GM18873 (cell line): ENCODE data around the gene LRRFIP1.
"Not testable (repeated sequence)": the region's sequence is repeated elsewhere in the genome, so short reads cannot be mapped to it uniquely, and the experiment has no call there.

Experiments used
- ATAC-seq: cut with Tn5 transposase; IDR thresholded peaks from one replicate; pipeline ENCODE4 v1.9.1; 2021; ENCODE audit warnings: mild to moderate bottlenecking, moderate library complexity, moderate number of reproducible peaks; ENCODE audit not compliant: unreplicated experiment, low FRiP score

The LRRFIP1 gene

DNA sequence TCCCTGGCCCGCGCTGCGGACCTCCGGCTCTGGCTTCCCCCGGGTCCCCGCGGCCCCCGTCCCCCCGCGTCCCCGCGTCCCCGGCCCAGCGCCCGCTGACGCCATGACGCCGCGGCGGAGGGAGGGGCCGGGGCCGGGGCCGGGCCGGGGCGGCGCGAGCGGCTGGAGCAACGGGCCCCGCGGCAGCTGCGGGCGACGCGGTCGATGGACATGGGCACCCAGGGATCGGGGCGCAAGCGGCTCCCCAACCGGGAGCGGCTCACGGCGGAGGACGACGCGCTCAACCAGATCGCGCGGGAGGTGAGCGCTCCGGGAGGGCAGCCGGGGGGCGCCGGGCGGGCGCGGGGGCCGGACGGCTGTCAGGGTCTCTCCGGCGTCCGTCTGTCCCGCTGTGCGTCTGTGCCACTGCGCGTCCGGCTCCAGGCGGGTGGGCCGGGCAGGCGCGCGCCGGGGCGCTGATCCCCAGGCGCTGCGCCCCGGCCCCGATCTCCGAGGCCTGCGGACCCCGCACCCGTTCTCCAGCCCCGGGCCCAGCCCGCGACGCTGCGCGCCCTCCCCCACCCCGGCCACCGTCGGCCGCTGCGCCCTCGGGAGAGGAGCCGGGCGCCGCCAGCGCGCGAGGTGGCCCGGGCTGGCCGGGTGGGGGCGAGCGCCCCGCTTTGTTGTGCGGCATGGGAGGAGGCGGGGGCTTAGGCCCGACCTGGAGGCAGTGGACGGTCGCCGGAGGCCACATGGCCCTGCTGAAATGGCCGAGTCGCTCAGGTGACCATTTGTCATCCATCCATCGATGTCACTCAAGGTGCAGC lies at the start of gene LRRFIP1:
Gene LRRFIP1 (plus strand): TSS at position 147 of the 806 bp plus-strand sequence. CDS start 58 bp downstream, at position 205.
- ATAC-seq: no peak

DNA sequence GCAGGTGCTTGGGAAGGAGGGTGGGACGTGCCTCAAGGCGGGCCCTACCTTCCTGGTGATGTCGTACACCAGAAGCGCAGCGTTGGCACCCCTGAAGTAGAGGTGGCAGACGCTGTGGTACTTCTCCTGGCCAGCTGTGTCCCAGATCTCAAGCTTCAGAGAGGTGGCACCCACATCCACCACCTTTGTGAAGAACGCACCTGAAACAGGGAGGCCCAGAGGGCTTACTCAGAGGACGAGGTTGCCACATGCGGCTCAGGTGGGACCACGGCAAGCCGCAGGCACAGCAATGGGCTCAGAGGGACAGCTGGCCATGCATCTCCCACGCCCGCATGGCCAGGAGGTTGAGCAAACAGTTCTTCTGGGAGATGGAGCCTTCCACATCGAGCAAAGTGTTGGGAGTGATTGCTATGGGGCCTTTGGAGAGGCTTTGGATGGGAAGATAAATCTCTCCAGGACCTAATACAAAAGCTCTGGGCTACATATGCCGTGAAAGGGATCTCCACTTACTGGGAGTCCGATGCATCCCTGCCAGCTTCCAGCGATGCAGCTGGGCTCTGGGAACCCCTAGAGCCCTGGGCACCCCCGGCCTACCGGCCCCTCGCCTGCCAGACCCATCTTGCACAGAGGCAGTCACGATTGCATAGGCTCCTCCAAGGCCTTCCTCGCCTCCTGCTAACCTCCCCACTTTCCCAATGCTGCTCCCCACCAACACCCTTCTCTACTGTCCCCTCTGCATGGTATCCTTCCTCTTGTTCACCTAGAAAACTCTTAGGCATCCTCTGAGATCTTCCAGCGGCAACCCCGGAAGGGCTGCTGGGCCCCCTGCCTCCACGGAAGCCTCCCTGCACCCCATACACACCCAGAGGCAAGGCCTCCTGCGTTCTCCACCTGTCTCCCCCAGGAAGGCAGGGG lies 49.2 kb upstream of the LRRFIP1 start:
- no peak for ATAC-seq

- no peak for ATAC-seq
Measured at GRCh38 chr2:237581326-237581725, 46.1 kb upstream of the LRRFIP1 start.

DNA sequence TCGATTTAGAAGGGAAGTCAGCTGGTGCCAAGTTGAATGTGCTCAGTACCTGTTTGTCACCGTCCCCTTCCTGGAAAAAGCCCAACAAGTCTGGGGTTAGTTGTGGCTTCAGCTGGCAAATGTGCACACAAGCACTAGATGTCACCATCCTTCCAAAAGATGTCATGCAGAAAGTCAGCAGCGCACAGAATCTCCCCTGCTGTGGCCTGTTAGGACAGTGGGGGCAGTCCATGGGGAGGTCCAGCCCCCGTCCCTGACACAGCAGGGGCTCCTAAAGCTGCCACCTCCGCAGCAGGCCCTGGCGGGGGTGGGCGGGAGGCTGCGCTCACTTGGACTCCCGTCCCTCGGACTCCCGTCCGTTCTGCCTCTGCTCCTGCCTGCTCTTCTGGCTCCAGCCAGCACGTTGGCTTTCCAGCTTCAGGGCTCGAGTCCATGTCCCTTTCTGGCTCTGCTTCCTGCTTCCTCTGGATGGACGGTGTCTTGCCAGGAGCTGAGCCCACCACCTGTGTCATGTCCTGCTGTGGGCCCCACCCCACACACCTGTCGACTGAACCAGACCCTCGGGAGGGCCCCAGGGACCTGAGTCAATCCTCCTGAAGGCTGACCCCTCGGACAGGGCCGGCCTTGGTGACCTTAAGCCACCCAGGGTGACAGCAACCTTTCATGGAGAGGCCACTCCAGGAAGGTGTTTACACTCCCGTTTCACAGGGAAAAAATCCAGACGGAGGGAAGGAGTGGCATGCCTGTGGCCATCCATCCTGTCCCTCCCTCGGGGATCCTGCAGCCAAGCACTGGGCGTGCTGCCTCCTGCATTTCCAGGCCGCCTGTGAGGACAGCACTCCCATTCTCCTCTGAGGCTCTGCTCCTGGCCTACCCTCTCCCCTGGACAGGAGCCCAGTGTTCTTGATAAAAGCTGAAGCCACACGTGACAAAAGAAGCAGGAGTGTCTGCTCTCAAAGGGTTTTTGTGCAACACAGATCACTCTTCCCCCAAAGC lies 45.3 kb upstream of the LRRFIP1 start:
- no peak for ATAC-seq

- no peak for ATAC-seq
Measured at GRCh38 chr2:237583385-237584295, 43.7 kb upstream of the LRRFIP1 start.

DNA sequence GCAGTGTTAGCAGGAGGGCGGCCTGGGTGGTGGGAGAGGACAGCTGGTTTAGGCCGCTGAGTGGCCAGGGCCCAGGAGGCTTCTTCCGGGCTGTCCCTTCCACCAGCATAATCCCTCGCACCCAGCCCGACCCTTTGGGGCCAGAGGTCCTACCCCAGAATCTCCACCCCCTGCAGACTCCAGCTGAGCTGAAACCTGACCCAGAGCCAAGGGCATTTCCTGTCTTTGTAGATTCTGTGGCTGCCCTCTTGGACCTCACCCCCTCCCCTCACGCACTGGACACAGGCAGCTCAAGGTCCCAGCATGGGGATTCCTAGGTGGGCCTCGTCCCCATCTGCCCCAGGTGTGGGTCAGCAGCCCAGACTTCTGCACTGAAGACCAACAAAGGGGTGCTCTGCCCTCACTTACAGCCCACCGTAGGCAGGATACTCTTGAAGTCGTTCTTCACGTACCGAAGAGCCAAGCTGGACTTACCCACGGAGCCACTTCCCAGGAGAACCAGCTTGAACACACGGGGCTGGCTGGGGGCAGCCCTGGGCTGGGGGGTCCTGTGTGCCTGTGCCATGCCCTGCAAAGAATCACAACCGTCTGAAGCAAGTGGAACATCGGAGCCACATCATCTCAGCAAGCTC lies 41.7 kb upstream of the LRRFIP1 start:
- ATAC-seq: no peak

- ATAC-seq: no peak
Measured at GRCh38 chr2:237588044-237588696, 39.2 kb upstream of the LRRFIP1 start.

- no peak for ATAC-seq
Measured at GRCh38 chr2:237590272-237591140, 36.9 kb upstream of the LRRFIP1 start, which contains the start of gene RAB17. Gene RAB17 (minus strand): TSS chr2:237590734. CDS start chr2:237586154, 4,580 bp downstream.

DNA sequence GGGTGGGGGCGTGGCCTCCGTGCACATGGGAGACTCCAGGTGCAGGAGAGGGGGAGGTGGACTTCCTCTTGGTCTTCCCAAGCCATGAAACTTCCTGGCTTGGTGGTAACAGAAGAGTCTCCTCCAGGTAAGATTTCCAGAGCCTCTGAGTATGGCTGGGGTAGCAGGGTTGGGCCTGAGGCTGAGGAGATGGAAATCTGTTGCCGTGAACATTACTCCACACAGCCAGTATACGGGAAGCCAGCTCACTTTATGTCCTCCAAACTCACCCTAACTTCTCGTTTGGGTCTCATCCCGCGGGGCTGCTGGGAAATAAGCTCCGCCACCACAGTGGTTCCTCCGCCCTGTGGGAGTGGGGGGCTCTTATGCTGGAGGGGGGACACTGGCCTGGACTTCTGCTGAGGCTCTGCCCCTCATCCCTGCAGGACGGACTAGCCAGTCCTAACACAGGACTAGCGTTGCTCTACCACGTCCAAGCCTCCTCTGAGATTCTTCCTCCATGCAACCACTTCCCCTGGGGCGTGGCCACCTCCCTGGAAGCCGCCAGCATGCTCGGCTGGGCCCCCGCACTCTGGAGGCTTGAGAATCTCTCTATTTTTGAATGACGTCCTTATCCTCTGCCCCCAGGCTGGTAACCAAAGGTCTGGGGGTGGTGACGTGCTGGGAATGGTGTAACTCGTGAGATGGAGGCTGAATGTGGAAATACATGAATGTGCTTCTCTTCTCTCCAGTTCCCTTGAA lies 36.1 kb upstream of the LRRFIP1 start:
- no peak for ATAC-seq

DNA sequence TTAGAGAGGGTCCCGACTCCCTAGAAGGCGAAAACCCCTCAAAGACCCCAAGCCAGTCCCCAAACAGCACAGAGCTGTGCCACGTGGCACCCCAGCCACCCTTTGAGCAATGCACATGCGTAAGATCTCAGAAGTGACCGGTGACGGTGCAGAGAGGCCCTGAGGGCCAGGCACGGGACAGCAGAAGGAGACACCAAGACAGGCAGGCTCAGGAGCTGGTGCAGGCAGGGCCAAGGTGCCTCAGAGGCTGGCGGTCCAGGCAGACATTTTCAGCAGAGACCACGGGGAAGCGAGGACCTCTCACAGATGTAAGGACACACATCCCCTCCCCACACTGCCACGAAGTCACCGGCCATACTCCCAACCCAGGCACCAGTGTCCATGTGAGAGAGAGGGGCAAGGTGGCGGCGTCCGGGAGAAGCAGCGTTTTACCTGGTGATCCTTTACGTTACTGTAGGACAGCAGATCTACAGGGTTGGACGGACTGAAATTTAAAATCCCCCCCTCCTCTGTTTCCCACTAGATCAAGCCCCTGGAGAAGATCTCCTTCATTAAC lies 34.9 kb upstream of the LRRFIP1 start:
- no peak for ATAC-seq

DNA sequence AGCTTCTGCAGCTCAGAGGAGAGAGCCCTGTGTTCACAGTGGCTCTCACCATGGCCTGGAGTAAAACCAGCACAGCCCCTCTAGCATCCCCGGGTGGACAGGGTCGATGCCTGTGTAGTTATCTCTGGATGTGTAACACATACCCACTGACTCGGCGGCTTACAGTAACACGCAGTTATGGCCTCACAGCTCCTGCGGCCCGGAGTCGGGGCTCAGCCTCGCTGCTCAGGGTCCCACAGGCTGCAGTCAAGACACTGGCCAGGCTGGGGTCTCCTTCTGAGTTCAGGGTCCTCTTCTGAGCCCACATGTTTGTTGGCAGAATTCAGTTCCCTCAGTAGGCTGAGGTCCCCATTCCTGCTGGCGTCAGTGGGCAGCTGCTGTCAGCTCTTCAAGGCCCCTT lies 34.4 kb upstream of the LRRFIP1 start:
- no peak for ATAC-seq

- ATAC-seq: no peak
Measured at GRCh38 chr2:237593596-237594320, 33.6 kb upstream of the LRRFIP1 start.

GRCh38 chr2:237594514-237594871 lies 32.9 kb upstream of the LRRFIP1 start:
- ATAC-seq: no peak

GRCh38 chr2:237595829-237596519 lies 31.4 kb upstream of the LRRFIP1 start:
- not testable (repeated sequence) for ATAC-seq
